HG03558 (cell line): ENCODE measurements around the gene PCAT6.
"Not testable (repeated sequence)": the region's sequence is repeated elsewhere in the genome, so short reads cannot be mapped to it uniquely, and the experiment has no call there.

Source experiments
- ATAC-seq: cut with Tn5 transposase; IDR thresholded peaks from one replicate; pipeline ENCODE4 v1.9.1; 2021; ENCODE audit warnings: moderate number of reproducible peaks; ENCODE audit not compliant: unreplicated experiment; ENCODE audit errors: extremely low read depth

PCAT6 gene

GRCh38 chr1:202810615-202811295 lies at the start of gene PCAT6:
TSS of gene PCAT6 (plus strand) at chr1:202810954.
- ATAC-seq, result no peak

- no peak for ATAC-seq
These were observed 48.7 kb upstream of the PCAT6 start for GRCh38 chr1:202762019-202762418.

GRCh38 chr1:202765721-202766120 lies 45.0 kb upstream of the PCAT6 start:
- no peak for ATAC-seq

- ATAC-seq, result no peak
These were observed 40.6 kb upstream of the PCAT6 start for GRCh38 chr1:202770135-202770534.

- no peak for ATAC-seq
These were observed 29.6 kb upstream of the PCAT6 start for GRCh38 chr1:202781180-202781579.

- no peak for ATAC-seq
These were observed 23.9 kb upstream of the PCAT6 start for GRCh38 chr1:202786804-202787203.

- ATAC-seq, result no peak
These were observed 22.0 kb upstream of the PCAT6 start for GRCh38 chr1:202788800-202789199.

GRCh38 chr1:202791077-202791747 lies 19.5 kb upstream of the PCAT6 start:
- no peak for ATAC-seq

GRCh38 chr1:202794051-202794740 lies 16.6 kb upstream of the PCAT6 start:
- no peak for ATAC-seq

GRCh38 chr1:202794931-202795330 lies 15.8 kb upstream of the PCAT6 start:
- not testable (repeated sequence) for ATAC-seq

- no peak for ATAC-seq
These were observed 14.1 kb upstream of the PCAT6 start for GRCh38 chr1:202796670-202797069.

- ATAC-seq, result no peak
These were observed 12.5 kb upstream of the PCAT6 start for GRCh38 chr1:202798260-202798659.

- no peak for ATAC-seq
These were observed 11.9 kb upstream of the PCAT6 start for GRCh38 chr1:202798792-202799331.

- ATAC-seq, result no peak
These were observed 10.0 kb upstream of the PCAT6 start for GRCh38 chr1:202800742-202801141.

- ATAC-seq, result no peak
These were observed 9.6 kb upstream of the PCAT6 start for GRCh38 chr1:202801175-202801574.

GRCh38 chr1:202802034-202802433 lies 8.7 kb upstream of the PCAT6 start:
- no peak for ATAC-seq

GRCh38 chr1:202802998-202803932 lies 7.5 kb upstream of the PCAT6 start:
- ATAC-seq, result no peak

GRCh38 chr1:202804126-202804525 lies 6.6 kb upstream of the PCAT6 start:
- no peak for ATAC-seq

GRCh38 chr1:202805886-202806844 lies 4.6 kb upstream of the PCAT6 start:
- ATAC-seq, result no peak
